ENCODE measurements around the gene MAP4. TPM values are rescaled to one million over a fixed set of nuclear protein-coding genes. Genes with fewer than 3 reads are reported as not detected.

Gene MAP4
- total RNA-seq, 1 donor from 2014 or later, result 67.1 TPM

- DNase-seq (ENCODE audit: low read depth, low spot score), result no peak
Measured at GRCh38 chr3:47961815-47962606, 54.2 kb downstream of the MAP4 start.

- no peak for DNase-seq (ENCODE audit: low read depth, low spot score)
Measured at GRCh38 chr3:47961036-47961435, 55.2 kb downstream of the MAP4 start.

GRCh38 chr3:47956521-47956920 lies 59.7 kb downstream of the MAP4 start:
- no peak for DNase-seq (ENCODE audit: low read depth, low spot score)

- peak; percentile 3 for DNase-seq (ENCODE audit: low read depth, low spot score)
Measured at GRCh38 chr3:47954567-47954966, 61.6 kb downstream of the MAP4 start.

- no peak for DNase-seq (ENCODE audit: low read depth, low spot score)
Measured at GRCh38 chr3:47950453-47951169, 65.6 kb downstream of the MAP4 start.

- no peak for DNase-seq (ENCODE audit: low read depth, low spot score)
Measured at GRCh38 chr3:47949979-47950378, 66.2 kb downstream of the MAP4 start.

GRCh38 chr3:47940232-47940631 lies 76.0 kb downstream of the MAP4 start:
- DNase-seq (ENCODE audit: low read depth, low spot score), result no peak

- no peak for DNase-seq (ENCODE audit: low read depth, low spot score)
Measured at GRCh38 chr3:47932421-47932820, 83.8 kb downstream of the MAP4 start.

GRCh38 chr3:47930979-47931378 lies 85.2 kb downstream of the MAP4 start:
- DNase-seq (ENCODE audit: low read depth, low spot score), result no peak

- DNase-seq (ENCODE audit: low read depth, low spot score), result no peak
Measured at GRCh38 chr3:47916696-47917095, 99.5 kb downstream of the MAP4 start.

- no peak for DNase-seq (ENCODE audit: low read depth, low spot score)
Measured at GRCh38 chr3:47916201-47916600, 100.0 kb downstream of the MAP4 start.

GRCh38 chr3:47912006-47912504 lies 104.2 kb downstream of the MAP4 start:
- DNase-seq (ENCODE audit: low read depth, low spot score), result no peak

- DNase-seq (ENCODE audit: low read depth, low spot score), result peak; percentile 40
Measured at GRCh38 chr3:47910777-47911440, 105.3 kb downstream of the MAP4 start.

GRCh38 chr3:47910233-47910632 lies 106.0 kb downstream of the MAP4 start:
- DNase-seq (ENCODE audit: low read depth, low spot score), result no peak

GRCh38 chr3:47909607-47910006 lies 106.6 kb downstream of the MAP4 start:
- DNase-seq (ENCODE audit: low read depth, low spot score), result no peak

GRCh38 chr3:47908744-47909143 lies 107.5 kb downstream of the MAP4 start:
- no peak for DNase-seq (ENCODE audit: low read depth, low spot score)

GRCh38 chr3:47907784-47908183 lies 108.4 kb downstream of the MAP4 start:
- DNase-seq (ENCODE audit: low read depth, low spot score), result no peak

GRCh38 chr3:47902746-47903145 lies 113.5 kb downstream of the MAP4 start:
- no peak for DNase-seq (ENCODE audit: low read depth, low spot score)

- DNase-seq (ENCODE audit: low read depth, low spot score), result no peak
Measured at GRCh38 chr3:47901280-47901833, 114.9 kb downstream of the MAP4 start.

- no peak for DNase-seq (ENCODE audit: low read depth, low spot score)
Measured at GRCh38 chr3:47899495-47900108, 116.6 kb downstream of the MAP4 start.

- DNase-seq (ENCODE audit: low read depth, low spot score), result no peak
Measured at GRCh38 chr3:47897954-47898353, 118.3 kb downstream of the MAP4 start.

Measured in pulmonary artery endothelial cell (primary cell).